ENCODE results near the gene MINDY4.

MINDY4 gene

DNA sequence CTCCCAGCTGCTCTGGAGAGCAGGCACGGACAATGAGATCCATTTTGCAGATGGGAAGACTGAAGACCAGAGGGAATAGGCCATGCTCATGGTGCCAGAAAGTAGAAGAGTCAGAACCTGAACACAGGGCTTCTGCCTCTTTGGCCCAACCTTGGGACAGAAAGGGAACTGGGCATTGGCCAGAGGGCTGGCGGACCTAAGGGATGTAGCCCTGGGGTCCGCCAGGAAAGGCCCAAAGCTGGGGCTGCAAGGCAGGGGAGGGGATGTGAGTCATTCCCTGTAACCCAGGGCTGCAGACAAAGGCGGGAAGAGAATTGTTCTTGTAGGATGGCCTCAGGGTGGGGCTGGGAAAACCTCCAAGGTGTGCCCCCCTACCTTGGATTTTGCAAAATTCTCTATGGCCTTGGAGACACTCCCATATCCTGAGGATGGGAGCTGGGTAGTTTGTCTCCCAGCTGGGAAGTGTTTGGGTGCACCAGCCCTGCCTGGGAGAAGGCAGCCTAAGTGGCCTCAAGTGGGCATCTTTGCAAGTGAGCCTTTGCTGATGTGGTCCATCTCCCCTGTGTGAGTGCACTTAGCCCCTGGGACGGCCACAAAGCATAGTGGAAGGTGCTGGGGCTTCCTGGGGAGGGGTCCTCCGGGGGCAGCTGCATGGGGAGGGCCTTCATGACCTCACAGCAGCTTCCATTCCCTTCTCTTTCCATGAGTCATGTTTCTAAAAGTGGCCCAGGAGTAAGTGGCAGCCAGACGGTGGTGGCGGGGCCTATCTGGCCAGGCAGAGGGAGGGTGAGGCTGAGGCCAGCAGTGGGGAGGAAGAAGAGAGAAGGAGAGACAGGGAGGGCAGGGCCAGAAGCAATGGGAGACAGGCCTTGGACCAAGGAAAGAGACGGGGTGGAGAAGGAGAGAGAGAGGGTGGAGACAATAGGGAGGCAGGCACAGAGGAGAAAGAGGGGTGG is 149.6 kb downstream of the MINDY4 start (continued):
- peak; percentile 56 for TF ChIP-seq ZNF398 (tag by site-specific recombination; IDR thresholded peaks at IDR 0.05)
- TF ChIP-seq GLIS2 (tag by site-specific recombination; IDR thresholded peaks at IDR 0.05): peak; percentile 49; the same call in 1 of the 2 replicates
- TF ChIP-seq ZNF830 (tag by site-specific recombination; IDR thresholded peaks at IDR 0.05; ENCODE audit: low read depth): no peak
- TF ChIP-seq ZNF560 (tag by site-specific recombination; IDR thresholded peaks at IDR 0.05; ENCODE audit: borderline replicate concordance): no peak
- TF ChIP-seq ZNF623 (tag by site-specific recombination; IDR thresholded peaks at IDR 0.05): no peak
- no peak for TF ChIP-seq ZNF501 (tag by site-specific recombination; IDR thresholded peaks at IDR 0.05)
- no peak for TF ChIP-seq TSHZ1 (tag by site-specific recombination; IDR thresholded peaks at IDR 0.05; ENCODE audit: borderline replicate concordance)
- TF ChIP-seq ZNF548 (tag by site-specific recombination; IDR thresholded peaks at IDR 0.05): no peak
- TF ChIP-seq, protein P1, sequence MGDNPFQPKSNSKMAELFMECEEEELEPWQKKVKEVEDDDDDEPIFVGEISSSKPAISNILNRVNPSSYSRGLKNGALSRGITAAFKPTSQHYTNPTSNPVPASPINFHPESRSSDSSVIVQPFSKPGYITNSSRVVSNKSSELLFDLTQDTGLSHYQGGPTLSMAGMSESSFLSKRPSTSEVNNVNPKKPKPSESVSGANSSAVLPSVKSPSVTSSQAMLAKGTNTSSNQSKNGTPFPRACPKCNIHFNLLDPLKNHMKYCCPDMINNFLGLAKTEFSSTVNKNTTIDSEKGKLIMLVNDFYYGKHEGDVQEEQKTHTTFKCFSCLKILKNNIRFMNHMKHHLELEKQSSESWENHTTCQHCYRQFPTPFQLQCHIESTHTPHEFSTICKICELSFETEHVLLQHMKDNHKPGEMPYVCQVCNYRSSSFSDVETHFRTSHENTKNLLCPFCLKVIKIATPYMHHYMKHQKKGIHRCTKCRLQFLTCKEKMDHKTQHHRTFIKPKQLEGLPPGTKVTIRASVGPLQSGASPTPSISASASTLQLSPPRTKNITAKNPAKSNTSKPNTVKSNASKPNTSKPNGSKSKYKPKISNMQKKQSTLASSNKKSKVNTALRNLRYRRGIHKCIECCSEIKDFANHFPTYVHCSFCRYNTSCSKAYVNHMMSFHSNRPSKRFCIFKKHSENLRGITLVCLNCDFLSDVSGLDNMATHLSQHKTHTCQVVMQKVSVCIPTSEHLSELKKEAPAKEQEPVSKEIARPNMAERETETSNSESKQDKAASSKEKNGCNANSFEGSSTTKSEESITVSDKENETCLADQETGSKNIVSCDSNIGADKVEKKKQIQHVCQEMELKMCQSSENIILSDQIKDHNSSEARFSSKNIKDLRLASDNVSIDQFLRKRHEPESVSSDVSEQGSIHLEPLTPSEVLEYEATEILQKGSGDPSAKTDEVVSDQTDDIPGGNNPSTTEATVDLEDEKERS (tag by site-specific recombination; IDR thresholded peaks at IDR 0.05): no peak
- no peak for TF ChIP-seq PRDM6 (tag by site-specific recombination; IDR thresholded peaks at IDR 0.05)
- TF ChIP-seq ZNF837 (tag by site-specific recombination; IDR thresholded peaks at IDR 0.05): no peak
- 0 out of 2 replicates have a peak, but pooled peaks have one; percentile 9 for TF ChIP-seq GLIS1 (tag by site-specific recombination; IDR thresholded peaks at IDR 0.05)
- TF ChIP-seq BCL11A (tag by site-specific recombination; IDR thresholded peaks at IDR 0.05; ENCODE audit: low read depth): no peak
- no peak for TF ChIP-seq ZNF624 (tag by site-specific recombination; IDR thresholded peaks at IDR 0.05)
- TF ChIP-seq, protein P2, sequence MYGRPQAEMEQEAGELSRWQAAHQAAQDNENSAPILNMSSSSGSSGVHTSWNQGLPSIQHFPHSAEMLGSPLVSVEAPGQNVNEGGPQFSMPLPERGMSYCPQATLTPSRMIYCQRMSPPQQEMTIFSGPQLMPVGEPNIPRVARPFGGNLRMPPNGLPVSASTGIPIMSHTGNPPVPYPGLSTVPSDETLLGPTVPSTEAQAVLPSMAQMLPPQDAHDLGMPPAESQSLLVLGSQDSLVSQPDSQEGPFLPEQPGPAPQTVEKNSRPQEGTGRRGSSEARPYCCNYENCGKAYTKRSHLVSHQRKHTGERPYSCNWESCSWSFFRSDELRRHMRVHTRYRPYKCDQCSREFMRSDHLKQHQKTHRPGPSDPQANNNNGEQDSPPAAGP (tag by site-specific recombination; IDR thresholded peaks at IDR 0.05): peak; percentile 88; the same call in 1 of the 2 replicates
- TF ChIP-seq KLF1 (tag by site-specific recombination; IDR thresholded peaks at IDR 0.05): peak; percentile 78
- peak; percentile 34; the same call in 1 of the 2 replicates for TF ChIP-seq ZNF335 (tag by site-specific recombination; conservative IDR thresholded peaks at IDR 0.05)
- TF ChIP-seq SP7 (tag by site-specific recombination; IDR thresholded peaks at IDR 0.05): no peak; the same call in 1 of the 2 replicates
- TF ChIP-seq FEZF1 (tag by site-specific recombination; IDR thresholded peaks at IDR 0.05): no peak
- TF ChIP-seq ZNF670 (tag by site-specific recombination; IDR thresholded peaks at IDR 0.05; ENCODE audit: low read depth): no peak
- TF ChIP-seq ZNF610 (tag by site-specific recombination; IDR thresholded peaks at IDR 0.05; ENCODE audit: borderline replicate concordance): no peak
- no peak for TF ChIP-seq ZNF768 (tag by site-specific recombination; IDR thresholded peaks at IDR 0.05)
- TF ChIP-seq ZNF629 (tag by site-specific recombination; IDR thresholded peaks at IDR 0.05): peak; percentile 71
- TF ChIP-seq, protein P3, sequence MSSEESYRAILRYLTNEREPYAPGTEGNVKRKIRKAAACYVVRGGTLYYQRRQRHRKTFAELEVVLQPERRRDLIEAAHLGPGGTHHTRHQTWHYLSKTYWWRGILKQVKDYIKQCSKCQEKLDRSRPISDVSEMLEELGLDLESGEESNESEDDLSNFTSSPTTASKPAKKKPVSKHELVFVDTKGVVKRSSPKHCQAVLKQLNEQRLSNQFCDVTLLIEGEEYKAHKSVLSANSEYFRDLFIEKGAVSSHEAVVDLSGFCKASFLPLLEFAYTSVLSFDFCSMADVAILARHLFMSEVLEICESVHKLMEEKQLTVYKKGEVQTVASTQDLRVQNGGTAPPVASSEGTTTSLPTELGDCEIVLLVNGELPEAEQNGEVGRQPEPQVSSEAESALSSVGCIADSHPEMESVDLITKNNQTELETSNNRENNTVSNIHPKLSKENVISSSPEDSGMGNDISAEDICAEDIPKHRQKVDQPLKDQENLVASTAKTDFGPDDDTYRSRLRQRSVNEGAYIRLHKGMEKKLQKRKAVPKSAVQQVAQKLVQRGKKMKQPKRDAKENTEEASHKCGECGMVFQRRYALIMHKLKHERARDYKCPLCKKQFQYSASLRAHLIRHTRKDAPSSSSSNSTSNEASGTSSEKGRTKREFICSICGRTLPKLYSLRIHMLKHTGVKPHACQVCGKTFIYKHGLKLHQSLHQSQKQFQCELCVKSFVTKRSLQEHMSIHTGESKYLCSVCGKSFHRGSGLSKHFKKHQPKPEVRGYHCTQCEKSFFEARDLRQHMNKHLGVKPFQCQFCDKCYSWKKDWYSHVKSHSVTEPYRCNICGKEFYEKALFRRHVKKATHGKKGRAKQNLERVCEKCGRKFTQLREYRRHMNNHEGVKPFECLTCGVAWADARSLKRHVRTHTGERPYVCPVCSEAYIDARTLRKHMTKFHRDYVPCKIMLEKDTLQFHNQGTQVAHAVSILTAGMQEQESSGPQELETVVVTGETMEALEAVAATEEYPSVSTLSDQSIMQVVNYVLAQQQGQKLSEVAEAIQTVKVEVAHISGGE (tag by site-specific recombination; conservative IDR thresholded peaks at IDR 0.05; ENCODE audit: low read depth): no peak
